ENCODE results near the gene ZNF385B.
"Not testable (repeated sequence)": the region's sequence is repeated elsewhere in the genome, so short reads cannot be mapped to it uniquely, and the experiment has no call there.

The ZNF385B gene

DNA sequence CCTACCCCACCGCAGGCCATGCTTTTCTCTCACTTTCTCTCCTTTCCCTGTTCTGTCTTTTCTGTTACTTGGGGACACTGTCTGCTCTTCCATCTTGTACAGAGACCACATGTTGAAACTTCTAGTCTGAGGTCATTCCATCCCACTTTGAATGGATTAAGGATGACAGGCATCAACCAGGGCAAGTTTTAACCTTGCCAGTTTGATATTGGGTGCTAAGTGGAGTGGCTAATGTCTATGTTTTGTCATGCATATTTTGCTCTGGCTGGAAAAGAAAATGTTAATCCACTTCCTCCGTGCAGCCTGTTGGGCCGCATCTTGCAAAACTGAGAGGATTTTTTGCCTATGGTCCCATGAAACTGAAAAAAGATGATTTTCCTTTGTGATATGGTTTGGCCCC lies 391.3 kb downstream of the ZNF385B start:
- no peak for DNase-seq

DNA sequence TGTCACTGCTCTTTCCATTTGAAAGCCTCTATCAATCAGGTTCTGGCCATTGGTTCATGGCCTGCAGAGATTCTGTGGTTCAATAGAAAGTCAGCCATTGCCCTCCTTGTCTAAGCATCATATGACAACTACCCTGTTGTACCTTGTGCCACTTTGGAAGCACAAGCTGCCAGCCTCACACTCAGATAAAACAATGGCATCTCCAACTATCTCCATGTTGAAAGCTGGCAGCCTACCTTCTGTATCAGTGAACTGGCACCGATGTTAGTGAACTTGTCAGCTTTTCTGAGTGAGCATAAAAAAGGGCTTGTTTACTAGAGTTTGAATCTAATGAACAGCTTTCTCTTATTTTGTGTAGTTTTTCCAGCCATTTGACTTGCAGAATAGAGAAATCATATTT lies 393.5 kb downstream of the ZNF385B start:
- DNase-seq, result no peak

- no peak for DNase-seq
Measured at GRCh38 chr2:179467111-179467510, 394.3 kb downstream of the ZNF385B start.

DNA sequence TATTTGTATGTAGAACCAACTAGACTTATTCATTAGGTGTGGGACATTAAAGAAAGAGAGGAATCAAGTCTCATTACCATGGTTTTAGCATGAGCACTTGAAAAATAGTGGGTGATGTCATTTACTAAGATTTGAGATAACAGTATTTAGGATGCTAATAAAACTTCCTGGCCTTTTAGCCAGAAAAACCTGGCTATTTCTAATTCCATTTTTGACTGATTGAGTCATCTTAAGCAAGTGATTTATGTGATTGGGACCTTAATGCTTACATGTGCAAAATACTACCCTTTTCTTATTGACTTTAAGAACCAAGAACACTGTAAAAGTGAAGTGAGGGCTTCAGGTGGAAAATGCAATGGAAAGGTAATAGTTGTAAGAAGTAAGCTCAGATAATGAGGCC lies 400.0 kb downstream of the ZNF385B start:
- no peak for DNase-seq

DNA sequence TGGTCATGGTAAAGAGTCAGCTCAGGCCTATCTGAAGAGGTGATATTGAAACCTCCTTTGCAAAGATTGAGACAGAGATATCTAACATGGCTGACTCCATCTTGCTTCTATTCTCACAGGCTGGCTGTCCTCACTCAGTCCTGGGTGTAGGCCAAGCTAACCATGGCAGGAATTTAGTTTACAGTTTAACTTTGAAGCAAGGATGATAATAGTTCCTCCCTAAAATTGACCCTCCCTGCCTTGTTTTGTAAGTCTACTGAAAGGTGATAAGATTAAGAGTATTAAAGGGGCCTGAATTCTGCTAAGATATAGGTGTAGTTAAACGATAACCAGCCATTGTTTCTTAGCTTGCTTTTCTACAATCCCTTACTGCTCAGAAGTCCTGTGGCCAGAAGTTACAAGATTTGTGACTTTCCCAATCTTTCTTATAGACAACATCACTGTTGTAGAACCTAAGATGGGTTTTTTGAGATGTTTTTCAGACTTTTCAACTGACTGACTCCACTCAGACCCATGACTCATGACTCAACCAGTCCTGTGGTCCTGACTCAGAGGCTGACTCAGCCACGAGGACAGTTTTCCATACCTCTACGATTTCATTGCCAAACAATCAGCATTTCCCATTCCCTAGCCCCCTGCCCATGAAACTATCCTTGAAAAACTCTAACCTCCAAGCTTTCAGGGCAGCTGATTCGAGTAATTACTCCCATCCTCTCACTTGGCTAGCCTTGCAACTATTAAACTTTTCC lies 401.1 kb downstream of the ZNF385B start:
- no peak for DNase-seq

DNA sequence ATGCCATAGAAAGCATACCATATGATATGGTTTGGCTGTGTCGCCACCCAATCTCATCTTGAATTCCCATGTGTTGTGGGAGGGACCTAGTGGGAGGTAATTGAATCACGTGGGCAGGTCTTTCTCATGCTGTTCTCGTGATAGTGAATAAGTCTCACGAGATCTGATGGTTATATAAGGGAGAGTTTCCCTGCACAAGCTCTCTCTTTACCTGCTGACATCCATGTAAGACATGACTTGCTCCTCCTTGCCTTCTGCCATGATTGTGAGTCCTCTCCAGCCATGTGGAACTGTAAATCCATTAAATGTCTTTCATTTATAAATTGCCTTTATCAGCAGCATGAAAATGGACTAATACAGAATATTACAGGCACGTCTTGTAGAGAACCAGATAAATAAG lies 403.3 kb downstream of the ZNF385B start:
- not testable (repeated sequence) for DNase-seq

DNA sequence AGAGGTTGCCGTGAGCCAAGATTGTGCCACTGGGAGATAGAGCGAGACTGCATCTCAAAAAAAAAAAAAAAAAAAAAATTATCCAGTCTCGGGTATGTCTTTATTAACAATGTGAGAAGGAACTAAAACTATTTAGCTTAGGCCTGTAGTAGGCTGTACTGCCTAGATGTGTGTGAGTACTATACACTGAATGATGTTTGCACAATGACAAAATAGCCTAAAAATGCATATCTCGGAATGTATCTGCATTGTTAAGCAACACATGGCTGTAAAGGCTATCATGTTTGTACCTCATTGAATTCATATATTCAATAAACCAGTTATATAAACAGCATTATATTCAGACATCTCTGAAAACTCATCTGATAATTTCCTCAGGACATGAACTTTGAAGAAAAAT lies 405.6 kb downstream of the ZNF385B start:
- no peak for DNase-seq

DNA sequence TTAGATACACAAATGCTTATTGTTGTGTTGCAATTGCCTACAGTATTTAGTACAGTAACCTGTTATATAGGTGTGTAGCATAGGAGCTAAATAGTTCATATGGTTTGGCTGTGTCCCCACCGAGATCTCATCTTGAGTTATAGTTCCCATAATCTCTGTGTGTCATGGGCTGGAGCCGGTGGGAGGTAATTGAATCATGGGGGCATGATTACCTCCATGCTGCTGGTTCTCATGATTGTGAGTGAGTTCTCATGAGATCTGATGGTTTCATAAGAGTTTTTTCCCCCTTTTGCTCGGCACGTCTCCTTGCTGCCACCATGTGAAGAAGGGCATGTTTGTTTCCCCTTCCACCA lies 406.3 kb downstream of the ZNF385B start:
- no peak for DNase-seq

GRCh38 chr2:179454443-179455171 lies 406.8 kb downstream of the ZNF385B start:
- DNase-seq, result no peak

GRCh38 chr2:179449010-179449409 lies 412.4 kb downstream of the ZNF385B start:
- DNase-seq, result no peak

DNA sequence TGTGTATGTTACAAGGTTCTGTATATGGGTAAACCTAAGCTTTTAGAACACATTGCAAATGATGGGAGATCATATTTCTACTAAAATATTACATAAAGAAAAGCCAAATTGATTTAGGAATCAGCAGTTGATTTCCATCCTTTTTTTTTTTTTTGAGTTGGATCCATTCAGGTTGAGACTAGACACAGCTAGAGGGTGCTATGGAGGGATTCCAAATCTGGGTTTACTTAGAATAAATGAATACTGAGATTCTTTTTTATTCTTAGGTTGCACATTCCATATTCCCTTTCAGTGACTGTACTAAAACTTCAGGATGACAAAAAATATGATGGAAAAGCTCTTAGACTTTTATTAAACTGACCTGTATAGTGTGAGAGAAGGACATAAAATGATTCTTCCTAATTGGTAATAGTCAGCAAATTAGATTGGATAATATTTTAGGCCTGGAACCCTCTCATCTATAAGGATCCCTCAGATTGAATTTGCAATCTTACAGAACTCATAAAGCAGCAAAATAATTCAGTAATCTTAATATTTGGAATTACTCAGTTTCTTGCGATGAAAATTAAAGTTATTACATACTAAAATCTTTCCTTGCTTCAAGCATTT lies 413.5 kb downstream of the ZNF385B start:
- DNase-seq, result no peak

DNA sequence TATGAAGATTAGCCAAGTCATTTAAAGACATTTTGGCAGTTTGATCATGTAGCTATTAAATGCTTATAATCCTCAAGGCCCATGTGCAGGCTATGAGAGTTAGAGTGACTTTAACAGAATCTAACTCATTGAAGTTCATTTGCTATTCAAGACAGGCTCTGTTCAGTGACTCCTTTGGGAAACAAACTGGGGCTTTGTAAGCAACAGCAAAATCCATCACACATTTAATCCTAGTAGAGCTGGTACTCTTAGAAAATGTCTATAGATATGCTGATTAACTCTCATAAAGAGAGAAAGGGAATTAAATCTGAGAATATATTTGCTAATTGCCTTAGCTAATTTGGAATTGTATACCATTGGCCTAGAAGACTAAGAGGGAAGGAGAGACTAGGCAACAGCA lies 414.0 kb downstream of the ZNF385B start:
- DNase-seq, result no peak

GRCh38 chr2:179446476-179447141 lies 414.8 kb downstream of the ZNF385B start:
- no peak for DNase-seq

- DNase-seq, result no peak
Measured at GRCh38 chr2:179444056-179444455, 417.4 kb downstream of the ZNF385B start.

- no peak for DNase-seq
Measured at GRCh38 chr2:179443180-179443579, 418.2 kb downstream of the ZNF385B start.

- no peak for DNase-seq
Measured at GRCh38 chr2:179442206-179442605, 419.2 kb downstream of the ZNF385B start.

DNA sequence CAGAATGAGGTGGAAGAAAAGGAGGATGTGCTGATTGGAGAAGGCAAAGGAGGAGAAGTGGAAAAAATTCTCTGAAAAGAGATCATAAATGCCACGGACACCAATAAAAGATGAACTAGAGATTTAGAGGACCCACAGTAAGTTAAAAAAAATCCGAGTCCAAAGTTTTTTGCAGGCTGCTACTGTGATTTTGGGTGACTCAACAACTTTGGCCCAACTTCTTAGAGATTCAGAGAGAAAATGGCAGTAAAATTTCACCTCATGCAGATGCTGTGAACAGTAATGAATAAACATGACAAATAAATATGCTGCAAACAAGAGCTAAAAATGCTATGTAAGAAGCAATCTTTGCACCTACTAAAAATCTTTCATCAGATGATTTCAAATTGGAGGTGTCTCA lies 419.9 kb downstream of the ZNF385B start:
- no peak for DNase-seq

- DNase-seq, result no peak
Measured at GRCh38 chr2:179440642-179441251, 420.7 kb downstream of the ZNF385B start.

DNA sequence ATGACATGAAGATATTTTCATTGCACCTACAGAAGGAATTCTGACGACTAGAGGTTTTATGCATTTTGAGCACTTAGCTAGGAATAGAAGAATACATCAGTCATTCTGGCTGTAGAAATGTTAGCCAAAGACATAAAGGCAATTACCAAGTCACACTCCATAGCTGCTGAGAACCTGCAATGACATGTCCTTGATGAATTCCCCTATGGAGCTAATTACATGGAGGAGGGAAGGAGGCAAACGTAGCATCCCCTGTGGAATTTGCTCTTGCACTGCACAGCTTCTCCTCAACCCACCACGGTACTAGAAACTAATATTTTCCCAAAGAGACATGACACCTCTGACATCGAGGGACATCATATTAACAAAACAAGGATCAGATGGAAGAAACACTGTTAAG lies 422.8 kb downstream of the ZNF385B start:
- no peak for DNase-seq

DNA sequence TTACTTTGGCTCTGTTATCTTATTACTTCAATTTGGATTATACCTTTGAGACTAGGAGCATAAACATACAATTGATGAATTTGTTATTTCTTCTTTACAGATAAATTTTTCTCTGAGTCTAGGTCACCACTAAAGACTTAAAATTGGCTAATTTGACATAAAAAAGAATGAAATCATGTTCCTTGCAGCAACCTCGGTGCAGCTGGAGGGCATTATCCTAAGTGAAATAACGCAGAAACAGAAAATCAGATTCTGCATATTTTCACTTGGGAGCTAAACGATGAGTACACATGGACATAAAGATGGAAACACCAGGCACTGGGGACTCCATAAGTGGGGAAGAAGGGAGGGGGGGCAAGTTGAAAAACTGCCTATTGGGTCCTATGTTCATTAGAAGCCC lies 424.0 kb downstream of the ZNF385B start:
- no peak for DNase-seq

DNA sequence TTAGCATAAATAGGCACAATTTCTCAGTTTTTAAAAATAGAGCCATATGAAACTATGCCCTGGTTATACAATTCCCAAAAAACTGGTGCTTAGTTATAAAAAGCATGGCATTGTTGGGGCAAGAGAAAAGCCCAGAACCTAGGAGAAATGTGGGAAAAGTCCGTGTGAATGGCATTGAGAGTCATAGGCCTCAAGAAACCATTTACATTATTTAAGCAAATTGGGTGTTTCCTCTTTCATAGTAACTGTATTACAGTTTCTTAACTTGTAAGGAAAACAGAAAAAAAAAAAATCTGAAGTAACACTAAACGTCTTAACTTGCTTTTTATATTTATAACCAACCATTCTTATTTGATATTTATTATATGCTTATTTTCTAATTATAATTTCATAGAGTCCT lies 425.8 kb downstream of the ZNF385B start:
- no peak for DNase-seq

GRCh38 chr2:179435000-179435399 lies 426.4 kb downstream of the ZNF385B start:
- DNase-seq, result no peak

- no peak for DNase-seq
Measured at GRCh38 chr2:179434357-179434756, 427.1 kb downstream of the ZNF385B start.
